H1 (cell line): ENCODE measurements around the gene RPUSD2. TPM values are rescaled to one million over a fixed set of nuclear protein-coding genes. Genes with fewer than 3 reads are reported as not detected.

Experiments used
- CTCF ChIA-PET: fragments of 300-600 bp; sonication (Branson Sonifier 250); formaldehyde crosslinking; loops from one replicate; lab custom pipeline; 2021; ENCODE audit not compliant: partially characterized antibody; lab: Charles Lee
- POLR2A ChIA-PET: fragments of 300-600 bp; sonication (Branson Sonifier 250); formaldehyde crosslinking; loops from one replicate; lab custom pipeline; 2021; ENCODE audit warnings: inconsistent platforms; ENCODE audit not compliant: partially characterized antibody; lab: Charles Lee
- DNase-seq, 2 experiments: peaks; one replicate each; pipeline versions ENCODE4 v3.0.0 to v3.0.0-alpha.2; 2010 to 2022; ENCODE audit warnings: low spot score in 2 of 2, low read depth in 1 of 2, mixed read lengths in 1 of 2
- FAIRE-seq: peaks from 2 replicates; lab custom pipeline; 2011; peaks lifted over from hg19 to GRCh38; lab: Jason Lieb, UNC
- H2AFZ ChIP-seq: 2 replicates; pipeline ENCODE4 v1.8.1; 2012; ENCODE audit warnings: low read length, inconsistent platforms
- H2AK5ac ChIP-seq: 2 replicates; pipeline ENCODE4 v1.6.1; 2013; ENCODE audit warnings: low read depth, low read length
- H2BK120ac ChIP-seq: replicated peaks from 2 replicates; pipeline ENCODE3; 2013; ENCODE audit warnings: low read depth, low read length, inconsistent platforms
- H2BK12ac ChIP-seq: 2 replicates; pipeline ENCODE4 v1.6.1; 2013; ENCODE audit warnings: low read depth, low read length
- H2BK15ac ChIP-seq: 2 replicates; pipeline ENCODE4 v1.6.1; 2013; ENCODE audit warnings: low read length
- H2BK20ac ChIP-seq: 2 replicates; pipeline ENCODE4 v1.6.1; 2013; ENCODE audit warnings: low read length
- H2BK5ac ChIP-seq: 2 replicates; pipeline ENCODE4 v1.6.1; 2013; ENCODE audit warnings: low read depth, low read length
- H3K14ac ChIP-seq: 2 replicates; pipeline ENCODE4 v1.6.1; 2013; ENCODE audit warnings: inconsistent platforms; ENCODE audit not compliant: insufficient read length
- H3K18ac ChIP-seq: 2 replicates; pipeline ENCODE4 v1.6.1; 2013; ENCODE audit warnings: low read length; ENCODE audit errors: extremely low read depth
- H3K23ac ChIP-seq: 2 replicates; pipeline ENCODE4 v1.6.1; 2013; ENCODE audit warnings: inconsistent platforms; ENCODE audit not compliant: insufficient read length
- H3K23me2 ChIP-seq: 2 replicates; pipeline ENCODE4 v1.6.1; 2013; ENCODE audit warnings: low read depth, low read length
- H3K27ac ChIP-seq: 2 replicates; pipeline ENCODE4 v1.6.1; 2011; ENCODE audit warnings: low read depth, low read length, inconsistent platforms
- H3K27me3 ChIP-seq, 4 experiments: replicated peaks in 1 of 4; 1 replicate in 1 of 4; 2 replicates in 3 of 4; pipeline versions ENCODE4 v1.6.1 to v1.8.1; 2011 to 2013; ENCODE audit warnings: low read length in 3 of 4, mild to moderate bottlenecking in 3 of 4, inconsistent platforms in 2 of 4, mixed read lengths in 2 of 4, moderate library complexity in 1 of 4; ENCODE audit not compliant: control insufficient read depth in 3 of 4, insufficient read depth in 3 of 4; ENCODE audit errors: extremely low read depth in 1 of 4
- H3K36me3 ChIP-seq, 4 experiments: 2 replicates each; pipeline versions ENCODE4 v1.6.1 to v1.8.1; 2011 to 2013; ENCODE audit warnings: mild to moderate bottlenecking in 4 of 4, low read length in 3 of 4, moderate library complexity in 2 of 4, control low read depth in 1 of 4, inconsistent platforms in 1 of 4; ENCODE audit not compliant: insufficient read depth in 4 of 4, control insufficient read depth in 2 of 4
- H3K4ac ChIP-seq: replicated peaks from 2 replicates; pipeline ENCODE3; 2013; ENCODE audit warnings: low read length, low read depth, mixed read lengths, inconsistent platforms; ENCODE audit not compliant: insufficient read length
- H3K4me1 ChIP-seq, 4 experiments: replicated peaks in 1 of 4; 1 replicate in 1 of 4; 2 replicates in 3 of 4; pipeline versions ENCODE4 v1.6.1 to v1.8.1; 2011 to 2013; ENCODE audit warnings: low read length in 3 of 4, inconsistent platforms in 2 of 4, mixed read lengths in 1 of 4; ENCODE audit not compliant: insufficient read depth in 4 of 4, control insufficient read depth in 3 of 4
- H3K4me2 ChIP-seq, 2 experiments: 2 replicates each; pipeline versions ENCODE4 v1.6.1 to v1.8.1; 2011 to 2013; ENCODE audit warnings: low read depth in 2 of 2, low read length in 2 of 2, control low read depth in 1 of 2, inconsistent platforms in 1 of 2, mild to moderate bottlenecking in 1 of 2; ENCODE audit not compliant: insufficient read depth in 1 of 2
- H3K4me3 ChIP-seq, 4 experiments: fragments of 200-600, 300-600 bp in 1 of 4; sonication (generic), shearing (Covaris generic), sonication (Bioruptor Twin) in 1 of 4; 2 replicates each; pipeline versions ENCODE4 v1.5.1 to v1.8.1; 2011 to 2016; ENCODE audit warnings: low read length in 4 of 4, low read depth in 3 of 4, control low read depth in 2 of 4, inconsistent platforms in 2 of 4, mild to moderate bottlenecking in 2 of 4, mixed read lengths in 1 of 4, moderate library complexity in 1 of 4; ENCODE audit not compliant: insufficient read depth in 2 of 4; ENCODE audit errors: extremely low read depth in 1 of 4
- H3K56ac ChIP-seq: replicated peaks from 2 replicates; pipeline ENCODE3; 2013; ENCODE audit warnings: low read depth, mild to moderate bottlenecking, mixed read lengths, low read length, inconsistent platforms; ENCODE audit not compliant: insufficient read length
- H3K79me1 ChIP-seq: 2 replicates; pipeline ENCODE4 v1.6.1; 2013; ENCODE audit warnings: low read depth, low read length, control low read depth
- H3K79me2 ChIP-seq, 2 experiments: 2 replicates each; pipeline versions ENCODE4 v1.6.1 to v1.8.1; 2012 to 2013; ENCODE audit warnings: low read length in 2 of 2, mild to moderate bottlenecking in 2 of 2, inconsistent platforms in 1 of 2; ENCODE audit not compliant: insufficient read depth in 2 of 2, control insufficient read depth in 1 of 2
- H3K9ac ChIP-seq, 4 experiments: replicated peaks in 1 of 4; 1 replicate in 1 of 4; 2 replicates in 3 of 4; pipeline versions ENCODE4 v1.6.1 to v1.8.1; 2011 to 2013; ENCODE audit warnings: low read depth in 3 of 4, low read length in 3 of 4, control low read depth in 2 of 4, mild to moderate bottlenecking in 2 of 4, moderate library complexity in 2 of 4, inconsistent platforms in 1 of 4; ENCODE audit errors: extremely low read depth in 1 of 4
- H3K9me3 ChIP-seq, 2 experiments: 2 replicates each; pipeline versions ENCODE4 v1.6.1 to v1.8.1; 2012 to 2013; ENCODE audit warnings: mild to moderate bottlenecking in 2 of 2, moderate library complexity in 2 of 2, control low read depth in 1 of 2, inconsistent platforms in 1 of 2, low read depth in 1 of 2, low read length in 1 of 2, mixed read lengths in 1 of 2; ENCODE audit not compliant: insufficient read depth in 2 of 2
- H4K20me1 ChIP-seq, 2 experiments: replicated peaks in 1 of 2; 2 replicates each; pipeline versions ENCODE3 to v1.8.1; 2011 to 2013; ENCODE audit warnings: inconsistent platforms in 2 of 2, low read length in 2 of 2, mild to moderate bottlenecking in 1 of 2; ENCODE audit not compliant: insufficient read depth in 2 of 2, control insufficient read depth in 1 of 2
- H4K5ac ChIP-seq: 2 replicates; pipeline ENCODE4 v1.6.1; 2013; ENCODE audit warnings: low read length, low read depth, mixed read lengths, inconsistent platforms; ENCODE audit not compliant: insufficient read length
- H4K8ac ChIP-seq: 2 replicates; pipeline ENCODE4 v1.8.0; 2013; ENCODE audit warnings: mild to moderate bottlenecking, moderate library complexity, low read length, inconsistent platforms; ENCODE audit not compliant: insufficient read depth; ENCODE audit errors: extremely low read depth
- H4K91ac ChIP-seq: replicated peaks from 2 replicates; pipeline ENCODE3; 2013; ENCODE audit warnings: low read length, mixed read lengths, inconsistent platforms; ENCODE audit not compliant: insufficient read length
- CHD1 ChIP-seq: IDR thresholded peaks from 2 replicates; pipeline ENCODE4 v1.6.1; 2012; ENCODE audit warnings: low read depth, low read length, improper control_type of control experiment
- CTCF ChIP-seq, 3 experiments: IDR thresholded peaks; 1 replicate in 2 of 3; 2 replicates in 1 of 3; pipeline versions ENCODE4 v1.5.1 to v1.6.1; 2011; ENCODE audit warnings: low read length in 3 of 3, mild to moderate bottlenecking in 3 of 3, inconsistent platforms in 2 of 3, low read depth in 1 of 3, moderate library complexity in 1 of 3; ENCODE audit not compliant: insufficient read depth in 1 of 3; ENCODE audit errors: control extremely low read depth in 1 of 3
- NRF1 ChIP-seq: IDR thresholded peaks from 2 replicates; pipeline ENCODE4 v1.6.1; 2011; ENCODE audit warnings: mild to moderate bottlenecking, low read depth, low read length, improper control_type of control experiment
- SP1 ChIP-seq: IDR thresholded peaks from 2 replicates; pipeline ENCODE4 v1.6.1; 2011; ENCODE audit warnings: low read depth, low read length
- WGBS, 2 experiments: shearing (Covaris generic) in 1 of 2; methylation state at CpG; one replicate each; pipeline versions ENCODE4 v1.1.6 to v1.1.7; 2013 to 2015; ENCODE audit warnings: low lambda C conversion rate in 2 of 2, mixed read lengths in 2 of 2, inconsistent platforms in 1 of 2, low coverage in 1 of 2, missing lambda C conversion rate in 1 of 2; ENCODE audit not compliant: insufficient replicate concordance in 2 of 2, insufficient coverage in 1 of 2, insufficient read length in 1 of 2; ENCODE audit errors: extremely low coverage in 1 of 2, missing lambda C conversion rate in 1 of 2; 5-methylcytosine and 5-hydroxymethylcytosine counted together
- polyA plus RNA-seq, 7 experiments: library from polyadenylated mRNA; depleted of rRNA in 3 of 7; stranded (reverse) in 5 of 7; unstranded in 2 of 7; fragments of >200 nt in 5 of 7; fragments of 200-250 nt in 2 of 7; gene quantifications; 1 replicate in 5 of 7; 2 replicates in 1 of 7; 4 replicates in 1 of 7; pipeline versions ENCODE4 v1.2.1 to v1.2.3, GENCODE V29; 2011 to 2013; ENCODE audit warnings: missing spikeins in 2 of 7, mixed read lengths in 2 of 7
- total RNA-seq: library from RNA; stranded (reverse); fragmentation: NEBNext Ultra II Directional; extraction: Animal tissue kit (Norgen Biotek cat#: 25700); gene quantifications from 2 replicates; pipeline ENCODE4 v1.2.1, GENCODE V29; 2021

The RPUSD2 gene
- total and polyA plus RNA-seq, 2 of the 8 experiments (the other 6 are each of a cell fraction or from before 2014, with no cell fraction given) = 14.5 to 28.5 TPM

- Histone ChIP-seq H4K8ac (no peak overlapping the region), H3K79me1 (no peaks in the 10 kb centered on the region), H3K14ac (no peak overlapping the region), H2BK12ac (no peak overlapping the region), H3K4me1 (no peaks in the 10 kb centered on the region), H3K4ac (no peak overlapping the region), H2BK15ac (no peak overlapping the region), H3K4me2 (no peak overlapping the region; a peak in 1 of 4 replicates), H4K5ac (no peak overlapping the region), H3K9me3 (no peaks in the 10 kb centered on the region), H3K36me3 (no peaks in the 10 kb centered on the region), H3K23ac (no peak overlapping the region), H3K4me3 (no peak overlapping the region), H3K56ac (no peak overlapping the region), H3K79me2 (no peaks in the 10 kb centered on the region), H3K23me2 (no peaks in the 10 kb centered on the region; the same call in 1 of the 2 replicates), H2BK5ac (no peak overlapping the region), H2BK20ac (no peak overlapping the region), H2BK120ac (no peak overlapping the region), H2AK5ac (no peak overlapping the region), H2AFZ (no peak overlapping the region), H4K20me1 (no peaks in the 10 kb centered on the region), H3K18ac (no peak overlapping the region), H3K27ac (no peak overlapping the region), H3K9ac (no peak overlapping the region), H4K91ac (no peak overlapping the region), H3K27me3 (no peaks in the 10 kb centered on the region)
- FAIRE-seq (no peak), DNase-seq (no peak)
- ChIA-PET POLR2A (no interaction called here), CTCF (no interaction called here)
- 85% methylated on average over 8 of the region's 8 CpGs; no CpG with 5 or more reads in 1 of the 2 experiments for whole genome bisulfite sequencing, 2 experiments
- peak; percentile 48; the same call in 1 of the 2 replicates for TF ChIP-seq SP1
- no peak; a peak in 1 of 4 replicates for TF ChIP-seq CTCF (IDR thresholded peaks at IDR 0.05; ENCODE audit: control extremely low read depth in 1 of 3, insufficient read depth in 1 of 3, low read depth in 1 of 3, low read length in 3 of 3)
- no peak for TF ChIP-seq NRF1
- TF ChIP-seq CHD1 = no peak
Measured at GRCh38 chr15:40582726-40583246, 13.7 kb downstream of the RPUSD2 start.
